NCI-H345 treated with DMSO at 0.1 percent for 48 hours (cell line): ENCODE data around the gene SLC35G4.
"Not testable (repeated sequence)": the region's sequence is repeated elsewhere in the genome, so short reads cannot be mapped to it uniquely, and the experiment has no call there.

ENCODE experiments used
- DNase-seq: peaks from one replicate; lab custom pipeline; 2025; ENCODE audit not compliant: unreplicated experiment; lab: John Stamatoyannopoulos, UW

SLC35G4 gene

GRCh38 chr18:11613073-11613472 lies 3.7 kb downstream of the SLC35G4 start:
- DNase-seq, result not testable (repeated sequence)

DNA sequence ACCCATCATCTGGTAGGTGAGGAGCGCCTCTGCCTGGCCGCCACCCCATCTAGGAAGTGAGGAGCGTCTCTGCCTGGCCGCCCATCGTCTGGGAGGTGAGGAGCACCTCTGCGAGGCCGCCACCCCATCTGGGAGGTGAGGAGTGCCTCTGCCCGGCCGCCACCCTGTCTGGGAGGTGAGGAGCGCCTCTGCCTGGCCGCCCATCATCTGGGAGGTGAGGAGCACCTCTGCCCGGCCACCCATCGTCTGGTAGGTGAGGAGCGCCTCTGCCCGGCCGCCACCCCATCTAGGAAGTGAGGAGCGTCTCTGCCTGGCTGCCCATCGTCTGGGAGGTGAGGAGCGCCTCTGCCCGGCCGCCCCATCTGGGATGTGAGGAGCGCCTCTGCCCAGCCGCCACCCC lies 4.2 kb downstream of the SLC35G4 start:
- not testable (repeated sequence) for DNase-seq

GRCh38 chr18:11614042-11614441 lies 4.6 kb downstream of the SLC35G4 start:
- not testable (repeated sequence) for DNase-seq

DNA sequence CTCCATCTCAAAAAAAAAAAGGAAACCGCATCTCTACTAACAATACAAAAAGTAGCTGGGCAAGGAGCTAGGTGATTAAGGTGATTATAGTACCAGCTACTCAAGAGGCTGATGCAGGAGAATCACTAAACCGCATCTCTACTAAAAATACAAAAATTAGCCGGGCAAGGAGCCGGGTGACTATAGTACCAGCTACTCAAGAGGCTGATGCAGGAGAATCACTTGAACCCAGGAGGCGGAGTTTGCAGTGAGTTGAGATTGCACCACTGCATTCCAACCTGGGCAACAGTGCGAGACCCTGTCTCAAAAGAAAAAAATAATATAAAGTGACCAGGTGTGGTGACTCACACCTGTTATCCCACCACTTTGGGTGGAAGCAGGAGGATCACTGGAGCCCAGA lies 5.6 kb downstream of the SLC35G4 start:
- not testable (repeated sequence) for DNase-seq

DNA sequence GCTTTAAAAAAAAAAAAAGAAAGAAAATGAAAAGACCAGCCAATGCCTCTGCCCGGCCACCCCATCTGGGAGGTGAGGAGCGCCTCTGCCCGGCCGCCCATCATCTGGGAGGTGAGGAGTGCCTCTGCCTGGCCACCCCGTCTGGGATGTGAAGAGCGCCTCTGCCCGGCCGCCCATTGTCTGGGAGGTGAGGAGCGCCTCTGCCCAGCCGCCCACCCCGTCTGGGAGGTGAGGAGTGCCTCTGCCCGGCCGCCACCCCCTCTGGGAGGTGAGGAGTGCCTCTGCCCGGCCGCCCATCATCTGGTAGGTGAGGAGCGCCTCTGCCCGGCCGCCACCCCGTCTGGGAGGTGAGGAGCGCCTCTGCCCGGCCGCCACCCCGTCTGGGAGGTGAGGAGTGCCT lies 37.9 kb downstream of the SLC35G4 start:
- not testable (repeated sequence) for DNase-seq

- DNase-seq, result not testable (repeated sequence)
Measured at GRCh38 chr18:11647804-11648203, 38.4 kb downstream of the SLC35G4 start.

DNA sequence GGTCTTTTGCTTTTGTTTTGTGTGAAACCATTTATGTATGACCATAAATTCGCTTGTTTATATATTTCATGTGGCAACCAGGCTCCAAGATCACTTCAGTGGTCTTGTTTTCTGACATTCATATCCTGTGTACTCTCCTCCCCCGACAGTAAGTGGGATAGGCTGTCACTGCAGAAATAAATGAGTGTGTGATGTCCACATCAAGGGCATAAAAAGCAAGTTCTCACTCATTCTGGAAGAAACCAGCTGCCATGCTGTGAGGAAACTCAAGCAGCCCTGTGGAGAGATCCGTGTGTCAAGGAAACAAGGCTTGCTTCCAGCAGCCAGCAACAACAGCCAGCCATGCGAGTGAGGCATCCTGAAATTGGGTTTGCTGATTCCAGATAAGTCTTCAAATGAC lies 40.4 kb downstream of the SLC35G4 start:
- no peak for DNase-seq

- DNase-seq, result no peak
Measured at GRCh38 chr18:11651899-11652298, 42.5 kb downstream of the SLC35G4 start.

GRCh38 chr18:11653521-11653920 lies 44.1 kb downstream of the SLC35G4 start:
- no peak for DNase-seq

- no peak for DNase-seq
Measured at GRCh38 chr18:11654736-11655605, 45.6 kb downstream of the SLC35G4 start.

GRCh38 chr18:11655606-11655932 lies 46.2 kb downstream of the SLC35G4 start:
- DNase-seq, result no peak

DNA sequence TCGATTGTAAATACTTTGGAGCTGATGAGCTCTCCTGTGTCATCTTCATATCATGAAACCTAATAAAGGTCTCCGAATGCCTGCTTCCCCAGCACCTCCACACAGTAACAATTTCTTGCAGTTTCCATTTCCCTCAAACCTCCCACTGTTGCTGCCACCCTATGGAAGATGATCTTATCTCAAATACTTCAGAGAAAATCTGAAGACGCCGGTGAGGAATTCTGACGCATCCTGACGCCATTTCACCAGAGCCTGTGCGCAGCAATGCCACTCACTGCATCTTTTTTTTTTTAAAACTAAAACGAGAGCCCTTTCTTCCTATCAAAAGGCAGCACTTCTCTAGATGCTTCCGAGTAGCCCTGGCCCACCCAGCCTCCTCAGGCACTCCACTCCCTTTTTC lies 47.8 kb downstream of the SLC35G4 start:
- DNase-seq, result no peak

DNA sequence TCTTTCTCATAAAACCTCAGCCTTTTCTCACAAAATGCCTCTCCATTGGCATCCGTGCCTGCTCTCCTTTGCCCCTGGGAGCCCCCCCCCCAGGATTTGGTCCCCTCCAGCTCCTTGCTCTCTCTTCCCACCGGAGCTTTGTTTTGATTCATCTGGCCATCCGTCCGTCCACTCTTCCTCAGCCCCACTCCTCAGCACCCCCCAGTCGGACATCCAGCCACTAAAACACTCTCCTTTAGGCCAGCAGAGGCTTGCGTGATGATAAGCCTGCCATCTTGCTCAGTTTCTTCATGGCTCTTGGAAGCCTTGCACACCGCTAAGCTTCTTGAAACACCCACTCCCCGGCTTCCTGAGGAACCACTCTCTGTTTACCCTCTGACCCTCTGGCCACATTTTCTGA lies 48.2 kb downstream of the SLC35G4 start:
- DNase-seq, result no peak

DNA sequence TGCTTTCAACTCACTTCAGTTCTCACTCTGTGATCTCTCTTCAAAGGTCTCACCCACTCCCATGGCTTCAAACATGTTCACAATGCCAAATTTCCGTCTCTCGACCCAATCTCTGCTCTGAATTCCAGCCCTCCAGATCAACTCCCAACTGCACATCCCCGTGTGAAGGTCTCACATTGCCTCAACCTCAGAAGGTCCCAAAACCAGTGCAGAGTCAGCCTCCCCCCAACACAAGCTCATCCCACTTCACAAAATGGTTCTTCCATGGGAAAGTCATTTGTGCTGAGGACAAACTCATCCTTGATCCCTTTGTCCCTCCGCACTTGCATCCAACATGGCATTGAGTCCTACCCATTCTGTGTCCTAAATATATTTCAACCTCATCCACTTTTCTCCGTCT lies 48.6 kb downstream of the SLC35G4 start:
- no peak for DNase-seq

DNA sequence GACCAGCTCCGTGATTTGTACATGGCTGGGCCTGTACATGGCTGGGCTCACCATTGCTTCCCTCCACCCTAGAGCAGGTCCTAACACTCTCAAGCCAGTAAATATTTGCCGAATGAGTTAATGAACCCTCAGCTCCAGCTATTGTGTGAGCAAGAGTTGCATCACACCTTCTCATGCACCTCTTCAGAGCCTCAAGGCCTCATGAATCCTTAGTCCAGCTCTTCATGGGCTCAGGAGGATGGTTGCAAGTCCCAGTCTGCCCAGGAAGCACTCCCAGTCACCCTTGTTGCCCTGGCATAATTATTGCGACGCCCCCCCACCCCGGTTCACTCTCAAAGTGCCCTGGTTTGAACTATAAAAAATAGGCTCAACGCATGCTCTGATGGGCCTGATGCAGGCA lies 49.6 kb downstream of the SLC35G4 start:
- no peak for DNase-seq
